WTC11 (cell line): ENCODE results near the gene IBA57.

Experiments used
- CREB1 ChIP-seq: sonication (generic); formaldehyde crosslinking; IDR thresholded peaks from 2 replicates; pipeline ENCODE4 v1.8.0; 2023; ENCODE audit warnings: mild to moderate bottlenecking, missing genetic modification reagents
- FOXP1 ChIP-seq: sonication (generic); formaldehyde crosslinking; IDR thresholded peaks from 2 replicates; pipeline ENCODE4 v1.8.0; 2022; ENCODE audit warnings: missing genetic modification reagents, mild to moderate bottlenecking, moderate library complexity, borderline replicate concordance
- JUN ChIP-seq: sonication (generic); formaldehyde crosslinking; IDR thresholded peaks from 2 replicates; pipeline ENCODE4 v1.8.0; 2023; ENCODE audit warnings: mild to moderate bottlenecking, missing genetic modification reagents
- MAX ChIP-seq: sonication (generic); formaldehyde crosslinking; IDR thresholded peaks from 2 replicates; pipeline ENCODE4 v1.8.0; 2022; ENCODE audit warnings: mild to moderate bottlenecking, missing genetic modification reagents
- NR1H2 ChIP-seq: sonication (generic); formaldehyde crosslinking; IDR thresholded peaks from 2 replicates; pipeline ENCODE4 v1.9.0; 2021; ENCODE audit warnings: mild to moderate bottlenecking, moderate library complexity, missing genetic modification reagents
- OVOL2 ChIP-seq: fragments of 250-450 bp; sonication (Bioruptor Pico); IDR thresholded peaks from 2 replicates; pipeline ENCODE4 v1.9.0; 2021; ENCODE audit warnings: mild to moderate bottlenecking, borderline replicate concordance
- TCF7 ChIP-seq: sonication (generic); formaldehyde crosslinking; IDR thresholded peaks from 2 replicates; pipeline ENCODE4 v1.8.0; 2022; ENCODE audit warnings: mild to moderate bottlenecking, low read depth, missing genetic modification reagents, moderate library complexity
- USF2 ChIP-seq: sonication (generic); formaldehyde crosslinking; IDR thresholded peaks from 2 replicates; pipeline ENCODE4 v1.8.1; 2023; ENCODE audit warnings: mild to moderate bottlenecking, missing genetic modification reagents, moderate library complexity
- ZNF121 ChIP-seq: sonication (generic); formaldehyde crosslinking; IDR thresholded peaks from 2 replicates; pipeline ENCODE4 v1.8.0; 2023; ENCODE audit warnings: missing genetic modification reagents
- TF ChIP-seq, protein P1 (sequence below): fragments of 200-600 bp; IDR thresholded peaks from 2 replicates; pipeline ENCODE4 v1.8.0; 2022; ENCODE audit warnings: antibody characterized with exemption
- TF ChIP-seq, protein P2 (sequence below): sonication (generic); formaldehyde crosslinking; IDR thresholded peaks from 2 replicates; pipeline ENCODE4 v1.8.0; 2023; ENCODE audit warnings: mild to moderate bottlenecking, missing genetic modification reagents

GRCh38 chr1:228158151-228159007 lies 7.2 kb upstream of the IBA57 start:
- TF ChIP-seq, protein P1, sequence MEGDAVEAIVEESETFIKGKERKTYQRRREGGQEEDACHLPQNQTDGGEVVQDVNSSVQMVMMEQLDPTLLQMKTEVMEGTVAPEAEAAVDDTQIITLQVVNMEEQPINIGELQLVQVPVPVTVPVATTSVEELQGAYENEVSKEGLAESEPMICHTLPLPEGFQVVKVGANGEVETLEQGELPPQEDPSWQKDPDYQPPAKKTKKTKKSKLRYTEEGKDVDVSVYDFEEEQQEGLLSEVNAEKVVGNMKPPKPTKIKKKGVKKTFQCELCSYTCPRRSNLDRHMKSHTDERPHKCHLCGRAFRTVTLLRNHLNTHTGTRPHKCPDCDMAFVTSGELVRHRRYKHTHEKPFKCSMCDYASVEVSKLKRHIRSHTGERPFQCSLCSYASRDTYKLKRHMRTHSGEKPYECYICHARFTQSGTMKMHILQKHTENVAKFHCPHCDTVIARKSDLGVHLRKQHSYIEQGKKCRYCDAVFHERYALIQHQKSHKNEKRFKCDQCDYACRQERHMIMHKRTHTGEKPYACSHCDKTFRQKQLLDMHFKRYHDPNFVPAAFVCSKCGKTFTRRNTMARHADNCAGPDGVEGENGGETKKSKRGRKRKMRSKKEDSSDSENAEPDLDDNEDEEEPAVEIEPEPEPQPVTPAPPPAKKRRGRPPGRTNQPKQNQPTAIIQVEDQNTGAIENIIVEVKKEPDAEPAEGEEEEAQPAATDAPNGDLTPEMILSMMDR, result no peak
- TF ChIP-seq, protein P2, sequence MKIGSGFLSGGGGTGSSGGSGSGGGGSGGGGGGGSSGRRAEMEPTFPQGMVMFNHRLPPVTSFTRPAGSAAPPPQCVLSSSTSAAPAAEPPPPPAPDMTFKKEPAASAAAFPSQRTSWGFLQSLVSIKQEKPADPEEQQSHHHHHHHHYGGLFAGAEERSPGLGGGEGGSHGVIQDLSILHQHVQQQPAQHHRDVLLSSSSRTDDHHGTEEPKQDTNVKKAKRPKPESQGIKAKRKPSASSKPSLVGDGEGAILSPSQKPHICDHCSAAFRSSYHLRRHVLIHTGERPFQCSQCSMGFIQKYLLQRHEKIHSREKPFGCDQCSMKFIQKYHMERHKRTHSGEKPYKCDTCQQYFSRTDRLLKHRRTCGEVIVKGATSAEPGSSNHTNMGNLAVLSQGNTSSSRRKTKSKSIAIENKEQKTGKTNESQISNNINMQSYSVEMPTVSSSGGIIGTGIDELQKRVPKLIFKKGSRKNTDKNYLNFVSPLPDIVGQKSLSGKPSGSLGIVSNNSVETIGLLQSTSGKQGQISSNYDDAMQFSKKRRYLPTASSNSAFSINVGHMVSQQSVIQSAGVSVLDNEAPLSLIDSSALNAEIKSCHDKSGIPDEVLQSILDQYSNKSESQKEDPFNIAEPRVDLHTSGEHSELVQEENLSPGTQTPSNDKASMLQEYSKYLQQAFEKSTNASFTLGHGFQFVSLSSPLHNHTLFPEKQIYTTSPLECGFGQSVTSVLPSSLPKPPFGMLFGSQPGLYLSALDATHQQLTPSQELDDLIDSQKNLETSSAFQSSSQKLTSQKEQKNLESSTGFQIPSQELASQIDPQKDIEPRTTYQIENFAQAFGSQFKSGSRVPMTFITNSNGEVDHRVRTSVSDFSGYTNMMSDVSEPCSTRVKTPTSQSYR (CRISPR knock-in tag), result no peak
- TF ChIP-seq USF2 (CRISPR knock-in tag) (no peak), ZNF121 (CRISPR knock-in tag) (no peak), JUN (CRISPR knock-in tag) (no peak), TCF7 (CRISPR knock-in tag) (no peak), NR1H2 (CRISPR knock-in tag) (no peak), OVOL2 (CRISPR knock-in tag) (no peak), CREB1 (CRISPR knock-in tag) (no peak), MAX (CRISPR knock-in tag) (no peak), FOXP1 (CRISPR knock-in tag) (no peak)
